Uterus (tissue), 2 donors: Measurements from ENCODE around the gene LEFTY1.

Source experiments
- POLR2A ChIP-seq, 2 donors: fragments of 450-650 bp; IDR thresholded peaks; one replicate each; pipeline ENCODE4 v1.6.1; 2016; ENCODE audit warnings: antibody characterized with exemption in 2 of 2, mild to moderate bottlenecking in 1 of 2, moderate library complexity in 1 of 2
- TF ChIP-seq, protein P1 (sequence below), 4 experiments: fragments of 200-600 bp in 2 of 4; fragments of 450-650 bp in 2 of 4; sonication (generic) in 2 of 4; IDR thresholded peaks; one replicate each; pipeline ENCODE4 v1.5.1; 2016 to 2019; ENCODE audit warnings: antibody characterized with exemption in 4 of 4, mild to moderate bottlenecking in 2 of 4, moderate library complexity in 1 of 4

DNA sequence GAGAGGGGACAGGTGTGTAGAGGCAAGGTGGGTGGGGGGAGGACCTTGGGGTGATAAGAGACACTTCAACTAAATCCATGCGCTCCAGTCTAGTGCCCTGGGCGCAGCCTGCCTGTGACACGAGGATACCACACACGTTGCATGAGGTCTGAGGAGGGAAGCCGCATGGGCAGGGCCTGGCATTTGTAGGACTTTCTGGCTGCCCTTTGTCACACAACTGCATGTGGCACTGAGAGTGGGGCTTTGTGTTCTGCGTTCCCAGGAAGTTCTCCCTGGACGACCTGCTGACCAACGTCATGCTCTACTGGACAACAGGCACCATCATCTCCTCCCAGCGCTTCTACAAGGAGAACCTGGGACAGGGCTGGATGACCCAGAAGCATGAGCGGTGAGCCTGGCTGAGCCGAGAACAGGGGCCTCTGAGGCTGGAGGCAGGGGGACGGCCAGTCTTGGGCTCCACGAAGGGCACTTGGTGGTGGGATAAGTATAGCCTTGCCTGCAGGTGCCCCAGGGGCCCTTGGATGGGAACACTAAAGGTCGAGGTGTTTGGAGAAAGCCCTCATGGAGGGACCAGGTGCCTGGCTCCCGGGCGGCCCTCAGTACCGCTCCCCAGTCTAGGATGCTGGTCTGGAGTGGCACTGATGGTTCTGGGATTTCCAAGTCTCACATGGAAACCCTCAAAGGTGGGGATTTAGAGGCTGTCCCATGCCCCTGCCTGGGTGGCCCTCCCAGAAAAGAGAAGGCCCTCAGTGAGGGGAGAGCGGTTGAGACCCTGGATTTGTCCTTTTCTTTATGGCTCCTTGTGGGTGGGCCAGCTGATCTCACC lies 44.5 kb downstream of the LEFTY1 start:
- TF ChIP-seq, protein P1, sequence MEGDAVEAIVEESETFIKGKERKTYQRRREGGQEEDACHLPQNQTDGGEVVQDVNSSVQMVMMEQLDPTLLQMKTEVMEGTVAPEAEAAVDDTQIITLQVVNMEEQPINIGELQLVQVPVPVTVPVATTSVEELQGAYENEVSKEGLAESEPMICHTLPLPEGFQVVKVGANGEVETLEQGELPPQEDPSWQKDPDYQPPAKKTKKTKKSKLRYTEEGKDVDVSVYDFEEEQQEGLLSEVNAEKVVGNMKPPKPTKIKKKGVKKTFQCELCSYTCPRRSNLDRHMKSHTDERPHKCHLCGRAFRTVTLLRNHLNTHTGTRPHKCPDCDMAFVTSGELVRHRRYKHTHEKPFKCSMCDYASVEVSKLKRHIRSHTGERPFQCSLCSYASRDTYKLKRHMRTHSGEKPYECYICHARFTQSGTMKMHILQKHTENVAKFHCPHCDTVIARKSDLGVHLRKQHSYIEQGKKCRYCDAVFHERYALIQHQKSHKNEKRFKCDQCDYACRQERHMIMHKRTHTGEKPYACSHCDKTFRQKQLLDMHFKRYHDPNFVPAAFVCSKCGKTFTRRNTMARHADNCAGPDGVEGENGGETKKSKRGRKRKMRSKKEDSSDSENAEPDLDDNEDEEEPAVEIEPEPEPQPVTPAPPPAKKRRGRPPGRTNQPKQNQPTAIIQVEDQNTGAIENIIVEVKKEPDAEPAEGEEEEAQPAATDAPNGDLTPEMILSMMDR (IDR thresholded peaks at IDR 0.05): no peak
- no peak for TF ChIP-seq POLR2A (IDR thresholded peaks at IDR 0.05)
